ENCODE measurements around the gene WNT11. TPM values are rescaled to one million over a fixed set of nuclear protein-coding genes. Genes with fewer than 3 reads are reported as not detected.
A peak's percentile ranks its signal among the peaks of the same experiment; 100 is the strongest.

Gene WNT11
- polyA plus RNA-seq, 4 donors, result 13.1 to 28.1 (median 15.8) TPM

GRCh38 chr11:76239483-76240160 is 33.3 kb upstream of the WNT11 start:
- DNase-seq (ENCODE audit: low read depth in 4 of 4, low spot score in 3 of 4), result no peak

DNA sequence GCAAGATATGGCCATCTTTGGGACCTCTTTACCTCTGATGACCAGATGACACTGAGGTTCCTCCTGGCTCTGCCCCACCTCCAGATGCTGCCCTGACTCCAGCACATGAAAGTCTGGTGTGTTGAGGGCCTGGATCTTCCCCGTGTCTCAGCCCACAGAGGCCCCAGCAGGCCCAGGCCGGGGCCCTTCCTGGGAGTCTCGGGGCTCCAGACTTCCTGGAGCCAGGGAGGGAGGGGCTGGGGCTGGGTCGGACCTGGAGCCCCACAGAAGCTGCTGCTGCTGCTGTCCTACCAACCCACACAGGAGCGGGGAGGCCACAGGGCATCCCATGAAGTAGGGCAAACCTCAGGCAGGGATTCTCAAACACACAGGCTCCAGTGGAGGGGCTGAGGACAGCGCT is 32.2 kb upstream of the WNT11 start:
- DNase-seq (ENCODE audit: low read depth in 4 of 4, low spot score in 3 of 4), result no peak

GRCh38 chr11:76237914-76238313 is 31.6 kb upstream of the WNT11 start:
- no peak for DNase-seq (ENCODE audit: low read depth in 4 of 4, low spot score in 3 of 4)

GRCh38 chr11:76237000-76237649 is 30.8 kb upstream of the WNT11 start:
- DNase-seq (ENCODE audit: low read depth in 4 of 4, low spot score in 3 of 4), result no peak

- peak in 1 of 4 donors; percentile 45 for DNase-seq (ENCODE audit: low read depth in 4 of 4, low spot score in 3 of 4)
Observed at GRCh38 chr11:76236092-76236999, 30.0 kb upstream of the WNT11 start.

DNA sequence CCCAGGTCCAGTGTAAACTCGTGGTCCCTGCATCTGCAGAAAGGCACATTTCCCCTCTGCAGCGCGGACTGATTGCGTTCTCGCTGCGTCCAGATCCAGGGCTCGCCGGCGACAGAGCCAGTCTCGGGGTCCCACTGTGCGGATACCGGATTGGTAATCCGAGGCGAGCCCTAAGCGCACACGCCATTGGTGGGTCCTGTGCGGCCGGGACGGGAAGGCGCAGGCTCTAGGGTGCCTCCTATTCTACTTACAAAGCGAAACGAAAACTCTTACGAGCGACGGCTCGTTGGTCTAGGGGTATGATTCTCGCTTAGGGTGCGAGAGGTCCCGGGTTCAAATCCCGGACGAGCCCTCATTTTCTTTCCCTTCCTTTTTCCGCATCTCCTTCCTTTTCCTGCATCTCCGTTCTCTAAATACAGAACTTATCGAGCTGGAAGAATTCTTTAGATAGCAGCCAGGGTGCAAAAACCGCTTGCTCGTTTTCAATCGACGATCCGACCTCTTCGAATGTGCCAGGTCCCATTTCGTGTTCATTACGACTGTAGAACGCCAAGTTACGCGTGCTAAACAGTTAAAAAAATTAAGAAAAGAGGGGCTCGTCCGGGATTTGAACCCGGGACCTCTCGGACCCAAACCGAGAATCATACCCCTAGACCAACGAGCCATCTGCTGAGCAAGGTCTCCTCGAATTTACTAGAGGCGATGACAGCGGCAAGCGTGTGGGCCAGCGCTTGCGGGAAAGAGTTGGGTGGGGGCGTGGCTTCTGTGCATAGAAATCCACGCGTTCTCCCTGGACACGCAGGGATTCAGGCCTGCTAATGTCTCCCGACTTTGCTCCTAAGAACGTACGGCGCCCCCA is 29.2 kb upstream of the WNT11 start:
- DNase-seq (ENCODE audit: low read depth in 4 of 4, low spot score in 3 of 4), result peak; percentile 87 to 94 (median 90)

- no peak for DNase-seq (ENCODE audit: low read depth in 4 of 4, low spot score in 3 of 4)
Observed at GRCh38 chr11:76234416-76235232, 28.3 kb upstream of the WNT11 start.

DNA sequence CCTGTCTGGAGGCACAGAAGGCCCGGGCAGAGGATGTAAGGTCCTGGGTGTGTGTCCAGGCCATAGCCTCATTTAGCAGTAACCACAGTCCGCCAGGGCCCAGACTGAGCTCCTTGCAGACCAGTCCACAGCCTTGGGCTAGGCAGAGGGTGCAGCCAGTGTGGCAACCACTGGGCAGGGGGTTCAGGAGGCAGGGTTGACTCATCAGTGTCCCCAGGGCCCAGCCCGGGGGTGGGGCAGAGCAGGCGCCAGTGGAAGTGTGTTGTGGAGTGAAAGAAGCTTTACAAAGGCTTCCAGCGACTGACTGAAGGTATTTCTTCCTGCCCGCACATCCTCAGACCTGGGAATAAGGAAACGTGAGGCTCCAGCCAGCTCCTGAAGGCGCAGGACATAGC is 27.7 kb upstream of the WNT11 start:
- no peak for DNase-seq (ENCODE audit: low read depth in 4 of 4, low spot score in 3 of 4)

- DNase-seq (ENCODE audit: low read depth in 4 of 4, low spot score in 3 of 4), result no peak
Observed at GRCh38 chr11:76233196-76233921, 27.1 kb upstream of the WNT11 start.

DNA sequence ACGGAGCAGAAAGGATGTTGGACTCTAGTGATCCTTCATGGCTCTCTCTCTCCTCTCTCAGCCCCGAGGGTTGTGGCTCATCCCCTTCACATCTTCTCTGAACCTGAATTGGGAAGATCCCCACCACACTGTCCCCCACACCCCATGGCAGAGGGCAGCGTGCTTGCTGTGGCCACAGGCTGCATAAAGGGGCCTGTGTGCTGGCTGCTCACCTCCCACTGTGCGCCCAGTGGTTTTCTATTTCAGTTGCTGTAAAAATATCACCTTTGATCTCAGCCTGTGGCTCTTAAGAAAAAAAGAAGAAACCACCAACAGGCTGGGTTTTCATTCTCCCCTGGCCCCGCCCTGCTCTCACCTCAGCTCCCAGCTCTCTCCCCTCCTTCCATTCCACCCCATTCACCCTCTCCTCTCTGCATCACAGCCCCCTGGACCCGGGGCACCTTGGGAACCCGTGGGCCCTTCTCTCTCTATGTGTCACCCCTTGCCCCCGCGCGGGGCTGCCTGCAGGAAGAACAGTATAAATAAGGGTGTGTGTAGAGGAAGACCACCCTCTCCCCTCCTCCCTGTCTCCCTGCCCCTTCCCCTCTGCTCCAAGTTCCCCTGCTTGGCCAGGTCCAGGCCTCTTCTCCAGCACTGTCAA is 25.8 kb upstream of the WNT11 start:
- no peak for DNase-seq (ENCODE audit: low read depth in 4 of 4, low spot score in 3 of 4)

DNA sequence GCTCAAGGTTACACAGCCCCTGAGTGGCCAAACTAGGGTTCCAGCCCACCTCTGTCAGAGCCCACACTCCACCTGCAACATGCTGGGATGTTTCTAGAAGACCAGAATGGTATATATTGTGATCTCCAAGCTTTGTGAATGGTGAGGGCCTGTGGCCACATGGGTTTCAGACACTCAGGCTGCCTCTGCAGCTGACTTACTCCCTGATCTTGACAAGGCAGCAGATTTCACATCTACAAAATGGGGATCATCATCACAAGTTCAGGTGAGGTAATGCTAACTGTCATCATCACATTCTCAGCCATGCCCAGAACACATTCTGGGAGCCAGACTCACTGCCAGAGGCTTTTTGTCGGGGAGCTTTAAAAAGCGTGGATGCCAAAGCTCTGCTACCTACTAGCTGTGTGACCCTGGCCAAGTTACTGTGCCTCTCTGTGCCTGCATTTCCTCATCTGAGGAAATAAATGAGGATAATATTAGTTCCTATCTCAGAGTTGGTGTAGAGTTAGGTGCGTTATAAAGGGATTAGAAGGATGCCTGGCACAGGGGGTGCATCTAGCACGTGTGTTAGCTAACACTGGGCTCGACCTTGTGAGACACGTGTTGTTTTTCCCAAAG is 24.9 kb upstream of the WNT11 start:
- no peak for DNase-seq (ENCODE audit: low read depth in 4 of 4, low spot score in 3 of 4)

DNA sequence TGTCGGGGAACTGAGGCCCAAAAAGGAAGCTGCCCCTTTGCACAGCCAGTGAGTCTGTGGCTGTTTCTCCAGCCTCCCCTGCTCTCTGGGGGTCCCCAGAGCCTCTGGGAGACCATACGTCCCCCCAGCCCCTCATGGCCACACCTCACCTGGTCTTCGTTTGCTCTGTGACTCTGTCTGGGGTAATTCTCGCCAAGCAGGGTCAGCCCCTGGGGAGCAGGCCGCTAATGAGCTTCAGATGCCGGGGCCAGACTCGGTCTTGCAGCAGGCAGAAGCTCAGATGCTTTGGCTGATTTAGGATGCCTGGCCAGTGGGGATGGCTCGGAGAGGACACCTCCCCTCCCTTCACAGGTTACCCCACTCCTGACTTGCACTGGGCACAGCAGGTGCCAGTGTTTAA is 24.1 kb upstream of the WNT11 start:
- DNase-seq (ENCODE audit: low read depth in 4 of 4, low spot score in 3 of 4), result no peak

DNA sequence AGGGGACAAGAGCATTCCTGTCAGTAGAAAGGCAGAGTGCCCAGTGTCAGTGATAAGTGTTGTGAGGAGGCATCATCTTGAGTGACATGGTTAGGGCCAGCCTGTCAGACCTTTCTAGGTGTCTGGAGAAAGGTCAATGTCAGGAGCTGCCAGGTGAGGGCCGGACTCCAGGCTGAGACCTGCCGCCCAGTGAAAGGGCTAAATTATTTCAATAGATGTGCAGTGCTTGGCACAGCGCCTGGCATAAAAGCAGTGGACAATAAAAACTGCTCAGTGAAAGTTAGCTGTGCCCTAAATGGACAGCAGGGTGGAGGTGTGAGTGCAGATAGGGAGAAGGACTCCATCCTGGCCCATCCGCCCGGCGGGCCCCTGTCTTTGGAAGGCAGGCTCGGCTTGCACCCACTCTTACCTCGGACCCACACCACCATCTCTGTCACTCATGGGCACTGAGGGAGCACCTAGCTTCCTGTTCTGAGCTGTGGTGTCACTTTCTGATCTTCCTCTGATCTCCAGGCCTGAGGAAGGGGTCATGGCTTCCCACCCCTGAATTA is 23.5 kb upstream of the WNT11 start:
- DNase-seq (ENCODE audit: low read depth in 4 of 4, low spot score in 3 of 4), result no peak

- no peak for DNase-seq (ENCODE audit: low read depth in 4 of 4, low spot score in 3 of 4)
Observed at GRCh38 chr11:76228875-76229149, 22.5 kb upstream of the WNT11 start.

DNA sequence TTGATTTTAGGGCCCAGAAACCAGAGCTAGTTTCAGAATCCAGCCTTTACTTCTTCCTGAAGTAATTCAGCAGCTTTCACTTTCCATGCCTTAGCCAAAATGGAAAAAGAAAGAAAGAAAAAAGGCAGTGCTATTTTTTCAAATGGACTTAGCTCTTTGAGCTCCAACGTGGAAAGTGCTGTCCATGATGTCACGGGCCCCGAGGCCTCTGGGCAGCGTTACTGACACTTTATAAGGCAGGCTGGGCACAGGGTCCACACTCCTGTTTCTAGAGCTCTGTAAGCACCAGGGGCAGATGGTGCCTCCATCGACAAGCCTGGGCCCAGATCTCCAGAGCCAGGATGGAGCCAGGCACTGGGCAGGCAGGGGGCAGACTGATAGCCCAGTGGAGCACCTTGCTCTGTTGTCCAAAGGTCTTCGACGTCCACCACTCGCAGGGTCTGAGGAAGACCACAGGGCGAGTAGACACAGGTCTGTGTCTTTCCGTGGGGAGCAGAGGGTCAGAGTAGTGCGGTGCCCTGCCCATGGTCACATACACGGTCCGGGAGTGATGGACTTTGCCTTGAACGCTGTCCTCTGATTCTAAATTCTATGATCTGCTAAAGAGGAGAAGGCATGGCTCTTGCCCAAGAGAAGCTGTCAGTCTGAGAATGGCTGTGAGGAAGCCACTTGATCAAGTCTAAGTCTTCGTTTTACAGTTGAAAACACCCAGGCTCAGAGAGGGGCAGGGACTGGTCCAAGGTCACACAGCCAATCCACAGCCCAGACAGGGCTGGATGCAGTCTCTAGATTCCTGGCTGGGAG is 22.0 kb upstream of the WNT11 start:
- DNase-seq (ENCODE audit: low read depth in 4 of 4, low spot score in 3 of 4), result no peak

- no peak for DNase-seq (ENCODE audit: low read depth in 4 of 4, low spot score in 3 of 4)
Observed at GRCh38 chr11:76226626-76227025, 20.3 kb upstream of the WNT11 start.

DNA sequence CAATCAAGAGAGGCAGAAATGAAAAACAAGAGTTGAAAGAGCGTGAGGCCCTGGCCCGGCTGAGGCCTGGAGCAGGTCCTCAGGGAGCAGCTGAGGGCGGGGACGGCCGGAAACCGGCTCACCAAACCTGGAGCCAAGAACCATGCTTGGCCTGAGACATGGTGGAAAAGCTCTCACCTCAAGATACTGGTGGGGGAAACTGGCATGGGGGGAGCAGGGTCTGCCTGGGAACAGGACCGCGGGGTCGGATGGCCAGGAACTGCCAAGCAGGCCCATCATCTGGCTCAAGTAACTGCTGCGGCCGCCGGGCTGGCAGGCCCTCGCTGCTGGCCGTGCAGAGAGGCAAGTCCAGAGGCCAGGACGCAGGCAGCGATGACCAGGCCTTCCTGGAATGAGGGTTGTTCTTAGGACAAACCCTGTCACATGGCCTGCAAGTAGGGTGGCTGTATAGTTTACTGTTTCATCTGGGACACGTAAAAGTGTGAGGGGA is 18.9 kb upstream of the WNT11 start:
- DNase-seq (ENCODE audit: low read depth in 4 of 4, low spot score in 3 of 4), result no peak

Data from right renal pelvis (tissue), 4 donors.